ENCODE measurements around the gene KIAA0753.

Gene KIAA0753

GRCh38 chr17:6568184-6568758, 72.2 kb downstream of the KIAA0753 start:
- DNase-seq = no peak

- DNase-seq = no peak
Measured at GRCh38 chr17:6567528-6568183, 72.9 kb downstream of the KIAA0753 start.

GRCh38 chr17:6561446-6561845, 79.1 kb downstream of the KIAA0753 start:
- no peak for DNase-seq

- no peak for DNase-seq
Measured at GRCh38 chr17:6560496-6560895, 80.0 kb downstream of the KIAA0753 start.

- no peak for DNase-seq
Measured at GRCh38 chr17:6559753-6560215, 80.7 kb downstream of the KIAA0753 start.

GRCh38 chr17:6558932-6559752, 81.4 kb downstream of the KIAA0753 start:
- no peak for DNase-seq

- DNase-seq = no peak
Measured at GRCh38 chr17:6558276-6558675, 82.2 kb downstream of the KIAA0753 start.

GRCh38 chr17:6557040-6557438, 83.5 kb downstream of the KIAA0753 start:
- no peak for DNase-seq

- DNase-seq = no peak
Measured at GRCh38 chr17:6556121-6557039, 84.1 kb downstream of the KIAA0753 start, which contains the start of gene PITPNM3. TSS of gene PITPNM3 (minus strand) at chr17:6556555. CDS start at chr17:6556406, 149 bp downstream.

GRCh38 chr17:6555331-6556120, 85.0 kb downstream of the KIAA0753 start:
- DNase-seq = no peak

GRCh38 chr17:6554871-6555330, 85.6 kb downstream of the KIAA0753 start:
- no peak for DNase-seq

GRCh38 chr17:6554342-6554741, 86.2 kb downstream of the KIAA0753 start:
- no peak for DNase-seq

- DNase-seq = no peak
Measured at GRCh38 chr17:6551869-6552531, 88.5 kb downstream of the KIAA0753 start.

GRCh38 chr17:6551356-6551755, 89.2 kb downstream of the KIAA0753 start:
- DNase-seq = no peak

GRCh38 chr17:6549384-6550036, 91.0 kb downstream of the KIAA0753 start:
- no peak for DNase-seq

GRCh38 chr17:6548578-6549330, 91.8 kb downstream of the KIAA0753 start:
- DNase-seq = no peak

- DNase-seq = no peak
Measured at GRCh38 chr17:6548034-6548433, 92.5 kb downstream of the KIAA0753 start.

- no peak for DNase-seq
Measured at GRCh38 chr17:6547336-6547735, 93.2 kb downstream of the KIAA0753 start.

GRCh38 chr17:6546069-6546718, 94.3 kb downstream of the KIAA0753 start:
- DNase-seq = no peak
